GM12878 (cell line): ENCODE measurements around the gene TMEM88. TPM values are rescaled to one million over a fixed set of nuclear protein-coding genes. Genes with fewer than 3 reads are reported as not detected.

ENCODE experiments used
- ATAC-seq: fragments of 200-7000 bp; cut with Tn5 transposase; 3 replicates; pipeline ENCODE4 v1.9.1; 2020; ENCODE audit warnings: mild to moderate bottlenecking, moderate library complexity
- BruUV-seq: library from RNA; stranded (reverse); fragments of 400-500 nt; replicated peaks from 2 replicates; lab custom pipeline; 2021; lab: Mats Ljungman, UMichigan
- CTCF ChIA-PET: fragments of 300-600 bp; sonication (Branson Sonifier 250); formaldehyde crosslinking; extraction: SDS; loops from one replicate; lab custom pipeline; 2021; ENCODE audit warnings: inconsistent platforms; lab: Yijun Ruan, JAX
- POLR2A ChIA-PET: fragments of 350-600 bp; formaldehyde crosslinking; extraction: SDS; loops from one replicate; lab custom pipeline; 2021; ENCODE audit warnings: inconsistent platforms; lab: Charles Lee
- RAD21 ChIA-PET: fragments of 300-600 bp; sonication (Branson Sonifier 250); formaldehyde crosslinking; loops from one replicate; lab custom pipeline; 2023; ENCODE audit warnings: antibody characterized with exemption; ENCODE audit not compliant: unreplicated experiment; lab: Charles Lee
- SMC1A ChIA-PET: fragments of 300-600 bp; sonication (Branson Sonifier 250); formaldehyde crosslinking; loops from one replicate; lab custom pipeline; 2023; ENCODE audit not compliant: unreplicated experiment, uncharacterized antibody; lab: Charles Lee
- DNase-seq: peaks from one replicate; pipeline ENCODE4 v3.0.0-alpha.2; 2011; ENCODE audit warnings: low read depth, low spot score
- FAIRE-seq: peaks from 3 replicates; lab custom pipeline; 2011; peaks lifted over from hg19 to GRCh38; lab: Jason Lieb, UNC
- H2AFZ ChIP-seq: 2 replicates; pipeline ENCODE4 v1.6.0; 2011; ENCODE audit warnings: low read depth, low read length, control low read depth; ENCODE audit not compliant: control insufficient read depth
- H3K27ac ChIP-seq: 2 replicates; pipeline ENCODE4 v1.5.1; 2011; ENCODE audit warnings: control low read depth; ENCODE audit not compliant: control insufficient read depth, insufficient read depth
- H3K27me3 ChIP-seq, 2 experiments: replicated peaks in 1 of 2; 2 replicates each; pipeline versions ENCODE4 v1.6.0 to v1.6.1; 2011; ENCODE audit warnings: low read length in 1 of 2; ENCODE audit not compliant: control insufficient read depth in 2 of 2, insufficient read depth in 2 of 2
- H3K36me3 ChIP-seq, 2 experiments: 2 replicates each; pipeline ENCODE4 v1.5.1; 2011; ENCODE audit warnings: low read length in 1 of 2; ENCODE audit not compliant: control insufficient read depth in 2 of 2, insufficient read depth in 2 of 2
- H3K4me1 ChIP-seq: 2 replicates; pipeline ENCODE4 v1.6.1; 2011; ENCODE audit warnings: mild to moderate bottlenecking, low read length, moderate library complexity, mixed read lengths; ENCODE audit not compliant: control insufficient read depth, insufficient read depth
- H3K4me2 ChIP-seq: 2 replicates; pipeline ENCODE4 v1.6.0; 2011; ENCODE audit warnings: control low read depth; ENCODE audit not compliant: control insufficient read depth, insufficient read depth
- H3K4me3 ChIP-seq: fragments of 200-600 bp; sonication (generic); 2 replicates; pipeline ENCODE4 v1.5.1; 2016
- H3K79me2 ChIP-seq: 2 replicates; pipeline ENCODE4 v1.6.0; 2011; ENCODE audit warnings: low read length; ENCODE audit not compliant: control insufficient read depth, insufficient read depth
- H3K9ac ChIP-seq: 2 replicates; pipeline ENCODE4 v1.8.0; 2011; ENCODE audit warnings: low read length, control low read depth, mixed read lengths; ENCODE audit not compliant: control insufficient read depth, insufficient read depth
- H3K9me3 ChIP-seq: replicated peaks from 3 replicates; pipeline ENCODE4 v1.5.1; 2011; ENCODE audit warnings: mild to moderate bottlenecking, low read length; ENCODE audit not compliant: control insufficient read depth, insufficient read depth
- H4K20me1 ChIP-seq: 2 replicates; pipeline ENCODE4 v1.6.0; 2011; ENCODE audit not compliant: control insufficient read depth, insufficient read depth
- CREM ChIP-seq: IDR thresholded peaks from 2 replicates; pipeline ENCODE4 v1.6.1; 2014; ENCODE audit warnings: antibody characterized with exemption, low read depth
- NBN ChIP-seq: fragments of 450-650 bp; IDR thresholded peaks from 2 replicates; pipeline ENCODE4 v1.6.1; 2016
- NFYB ChIP-seq: IDR thresholded peaks from 2 replicates; pipeline ENCODE4 v1.6.1; 2011; ENCODE audit warnings: low read depth, mild to moderate bottlenecking, low read length, improper control_type of control experiment, moderate library complexity; ENCODE audit not compliant: insufficient read depth
- NRF1 ChIP-seq: conservative IDR thresholded peaks from 2 replicates; pipeline ENCODE4 v1.6.1; 2011; ENCODE audit warnings: mild to moderate bottlenecking, low read depth, low read length, improper control_type of control experiment
- RFX5 ChIP-seq: IDR thresholded peaks from 2 replicates; pipeline ENCODE4 v1.6.1; 2011; ENCODE audit warnings: low read depth, low read length, improper control_type of control experiment
- TBL1XR1 ChIP-seq: IDR thresholded peaks from 2 replicates; pipeline ENCODE4 v1.6.1; 2012; ENCODE audit warnings: low read depth, low read length, improper control_type of control experiment
- ZNF384 ChIP-seq: IDR thresholded peaks from 2 replicates; pipeline ENCODE4 v1.6.1; 2012; ENCODE audit warnings: low read depth, mild to moderate bottlenecking, low read length, improper control_type of control experiment, borderline replicate concordance
- WGBS: methylation state at CpG from one replicate; pipeline ENCODE4 v1.1.6; 2016; ENCODE audit warnings: low lambda C conversion rate; ENCODE audit not compliant: insufficient replicate concordance, insufficient coverage; ENCODE audit errors: missing lambda C conversion rate; 5-methylcytosine and 5-hydroxymethylcytosine counted together
- in situ Hi-C: fragments of 300-500 bp; cut with MboI; formaldehyde crosslinking; loops from 9 replicates; pipeline ENCODE4 v1.14.3; 2018; ENCODE audit warnings: mixed read lengths
- intact Hi-C: fragments of 100-400 bp; cut with micrococcal nuclease; formaldehyde crosslinking; loops from one replicate; pipeline ENCODE4 v1.14.2; 2022; ENCODE audit not compliant: unreplicated experiment
- polyA plus RNA-seq, 11 experiments: library from polyadenylated mRNA; depleted of rRNA in 4 of 11; unstranded in 6 of 11; stranded (reverse) in 5 of 11; fragments of >200 nt; fragmentation: Nextera tagmentation in 4 of 11; fragmentation: Illumina TruSeq in 1 of 11; extraction: Ambion mirVana in 4 of 11; extraction: Trizol in 1 of 11; gene quantifications; 1 replicate in 1 of 11; 2 replicates in 10 of 11; pipeline versions ENCODE4 v1.2.1 to v1.2.3, GENCODE V29; 2011 to 2016; ENCODE audit warnings: inconsistent platforms in 2 of 11, missing spikeins in 2 of 11, low read depth in 1 of 11
- total RNA-seq, 4 experiments: library from RNA; depleted of rRNA in 3 of 4; stranded (reverse); fragments of >200 nt in 3 of 4; fragmentation: Illumina TruSeq in 1 of 4; extraction: Trizol in 1 of 4; gene quantifications; 2 replicates each; pipeline versions ENCODE4 v1.2.1 to v1.2.3, GENCODE V29; 2013 to 2021
- TF ChIP-seq, protein P1 (sequence below): fragments of 450-650 bp; formaldehyde crosslinking; IDR thresholded peaks from 2 replicates; pipeline ENCODE4 v1.4.0; 2022; ENCODE audit warnings: mild to moderate bottlenecking, moderate library complexity

The TMEM88 gene
- total and polyA plus RNA-seq, 10 of the 15 experiments (the other 5 are each of a cell fraction or from before 2014, with no cell fraction given) = 0.21 to 2.2 (median 0.62) TPM; not detected in 5

- Histone ChIP-seq H3K36me3 (peaks cover 40 to 44% of the 10 kb centered on the region in 2 experiments), H3K4me1 (no peaks in the 10 kb centered on the region), H3K27me3 (no peaks in the 10 kb centered on the region), H4K20me1 (no peaks in the 10 kb centered on the region), H3K79me2 (no peaks in the 10 kb centered on the region), H3K9ac (no peak overlapping the region), H3K4me2 (no peak overlapping the region), H3K4me3 (no peak overlapping the region), H3K27ac (no peak overlapping the region), H2AFZ (no peak overlapping the region), H3K9me3 (no peaks in the 10 kb centered on the region)
- in situ Hi-C loops = no loop called here
- TF ChIP-seq TBL1XR1 (no peak), ZNF384 (no peak), NRF1 (no peak), NBN (no peak), CREM (no peak), NFYB (no peak), RFX5 (no peak)
- TF ChIP-seq, protein P1, sequence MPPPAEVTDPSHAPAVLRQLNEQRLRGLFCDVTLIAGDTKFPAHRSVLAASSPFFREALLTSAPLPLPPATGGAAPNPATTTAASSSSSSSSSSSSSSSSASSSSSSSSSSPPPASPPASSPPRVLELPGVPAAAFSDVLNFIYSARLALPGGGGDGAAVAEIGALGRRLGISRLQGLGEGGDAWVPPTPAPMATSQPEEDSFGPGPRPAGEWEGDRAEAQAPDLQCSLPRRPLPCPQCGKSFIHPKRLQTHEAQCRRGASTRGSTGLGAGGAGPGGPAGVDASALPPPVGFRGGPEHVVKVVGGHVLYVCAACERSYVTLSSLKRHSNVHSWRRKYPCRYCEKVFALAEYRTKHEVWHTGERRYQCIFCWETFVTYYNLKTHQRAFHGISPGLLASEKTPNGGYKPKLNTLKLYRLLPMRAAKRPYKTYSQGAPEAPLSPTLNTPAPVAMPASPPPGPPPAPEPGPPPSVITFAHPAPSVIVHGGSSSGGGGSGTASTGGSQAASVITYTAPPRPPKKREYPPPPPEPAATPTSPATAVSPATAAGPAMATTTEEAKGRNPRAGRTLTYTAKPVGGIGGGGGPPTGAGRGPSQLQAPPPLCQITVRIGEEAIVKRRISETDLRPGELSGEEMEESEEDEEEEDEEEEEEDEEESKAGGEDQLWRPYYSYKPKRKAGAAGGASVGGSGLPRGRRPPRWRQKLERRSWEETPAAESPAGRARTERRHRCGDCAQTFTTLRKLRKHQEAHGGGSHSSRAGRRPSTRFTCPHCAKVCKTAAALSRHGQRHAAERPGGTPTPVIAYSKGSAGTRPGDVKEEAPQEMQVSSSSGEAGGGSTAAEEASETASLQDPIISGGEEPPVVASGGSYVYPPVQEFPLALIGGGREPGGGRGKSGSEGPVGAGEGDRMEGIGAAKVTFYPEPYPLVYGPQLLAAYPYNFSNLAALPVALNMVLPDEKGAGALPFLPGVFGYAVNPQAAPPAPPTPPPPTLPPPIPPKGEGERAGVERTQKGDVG = no peak
- FAIRE-seq (no peak), ATAC-seq (no peak), DNase-seq (no peak)
- intact Hi-C loops = no loop called here
- ChIA-PET SMC1A (interaction anchor here (0.8 kb wide), 1 partner anchor 34 kb away, joined by 3 read pairs; no protein-coding TSS in a partner anchor), POLR2A (interaction anchor here (0.6 kb wide), 1 partner anchor 28 kb away, joined by 5 read pairs; no protein-coding TSS in a partner anchor), CTCF (interaction anchor here (3.3 kb wide), 1 partner anchor 40 kb away, joined by 19 read pairs; no protein-coding TSS in a partner anchor), RAD21 (no interaction called here)
- 76% methylated on average over 22 of the region's 22 CpGs for WGBS
- BruUV-seq = TSS peak; percentile 54
These were observed 48.6 kb downstream of the TMEM88 start for GRCh38 chr17:7903154-7904103.

Other genes with a start within 250 kb of the TMEM88 start
Only the 7 nearest of the 19 such genes appear.
- 1.2 and 9.8 TPM in 2 replicates for gene KDM6B, start 20.8 kb upstream of the TMEM88 start, total RNA-seq (2014; rRNA removed)
- gene KDM6B, start 20.8 kb upstream of the TMEM88 start, total RNA-seq (2014; rRNA removed; fragmentation: Illumina TruSeq; extraction: Trizol) = 1.7 and 6.3 TPM in 2 replicates
- 19.7 and 21.4 TPM in 2 replicates for gene KDM6B, start 20.8 kb upstream of the TMEM88 start, total RNA-seq (2021)
- 1.3 and 2.4 TPM in 2 replicates for gene KDM6B, start 20.8 kb upstream of the TMEM88 start, polyA plus RNA-seq (2011; rRNA removed)
- 0.92 and 2.1 TPM in 2 replicates for gene KDM6B, start 20.8 kb upstream of the TMEM88 start, polyA plus RNA-seq (2014; fragmentation: Illumina TruSeq; extraction: Trizol)
- gene KDM6B, start 20.8 kb upstream of the TMEM88 start, polyA plus RNA-seq (2014; fragmentation: Nextera tagmentation; extraction: Ambion mirVana) = under 1 TPM; 0.05 to 0.07 TPM
- gene KDM6B, start 20.8 kb upstream of the TMEM88 start, polyA plus RNA-seq (2014; rRNA removed) = 4.4 and 33.5 TPM in 2 replicates
- 1 to 10 TPM in 1 of 2 experiments, under 1 TPM in 1; 0.91 to 1.7 TPM for gene KDM6B, start 20.8 kb upstream of the TMEM88 start, polyA plus RNA-seq (2016; fragmentation: Nextera tagmentation; extraction: Ambion mirVana)
- 197 and 248 TPM in 2 replicates for gene NAA38, start 2.5 kb downstream of the TMEM88 start, total RNA-seq (2014; rRNA removed)
- gene NAA38, start 2.5 kb downstream of the TMEM88 start, total RNA-seq (2014; rRNA removed; fragmentation: Illumina TruSeq; extraction: Trizol) = 98.5 and 108 TPM in 2 replicates
- gene NAA38, start 2.5 kb downstream of the TMEM88 start, total RNA-seq (2021) = 112 and 116 TPM in 2 replicates
- gene NAA38, start 2.5 kb downstream of the TMEM88 start, polyA plus RNA-seq (2011; rRNA removed) = 28.4 and 82.1 TPM in 2 replicates
- gene NAA38, start 2.5 kb downstream of the TMEM88 start, polyA plus RNA-seq (2014; fragmentation: Illumina TruSeq; extraction: Trizol) = 2.7 and 31.5 TPM in 2 replicates
- gene NAA38, start 2.5 kb downstream of the TMEM88 start, polyA plus RNA-seq (2014; fragmentation: Nextera tagmentation; extraction: Ambion mirVana) = 100 to 1,000 TPM; 206 to 231 TPM
- 223 and 292 TPM in 2 replicates for gene NAA38, start 2.5 kb downstream of the TMEM88 start, polyA plus RNA-seq (2014; rRNA removed)
- gene NAA38, start 2.5 kb downstream of the TMEM88 start, polyA plus RNA-seq (2016; fragmentation: Nextera tagmentation; extraction: Ambion mirVana) = 100 to 1,000 TPM; 323 to 337 TPM
- gene CYB5D1, start 2.9 kb downstream of the TMEM88 start, total RNA-seq (2014; rRNA removed) = 6.8 and 8.4 TPM in 2 replicates
- 5.8 and 6.6 TPM in 2 replicates for gene CYB5D1, start 2.9 kb downstream of the TMEM88 start, total RNA-seq (2014; rRNA removed; fragmentation: Illumina TruSeq; extraction: Trizol)
- gene CYB5D1, start 2.9 kb downstream of the TMEM88 start, total RNA-seq (2021) = 7.7 and 7.9 TPM in 2 replicates
- gene CYB5D1, start 2.9 kb downstream of the TMEM88 start, polyA plus RNA-seq (2011; rRNA removed) = 6.1 and 7.3 TPM in 2 replicates
- 8.7 and 10.7 TPM in 2 replicates for gene CYB5D1, start 2.9 kb downstream of the TMEM88 start, polyA plus RNA-seq (2014; fragmentation: Illumina TruSeq; extraction: Trizol)
- 1 to 10 TPM; 1.6 TPM for gene CYB5D1, start 2.9 kb downstream of the TMEM88 start, polyA plus RNA-seq (2014; fragmentation: Nextera tagmentation; extraction: Ambion mirVana)
- gene CYB5D1, start 2.9 kb downstream of the TMEM88 start, polyA plus RNA-seq (2014; rRNA removed) = 6.9 and 8.1 TPM in 2 replicates
- 1 to 10 TPM; 4.3 to 5.0 TPM for gene CYB5D1, start 2.9 kb downstream of the TMEM88 start, polyA plus RNA-seq (2016; fragmentation: Nextera tagmentation; extraction: Ambion mirVana)
- 53.9 and 58.8 TPM in 2 replicates for gene CHD3, start 33.7 kb downstream of the TMEM88 start, total RNA-seq (2014; rRNA removed)
- 36.8 and 37.4 TPM in 2 replicates for gene CHD3, start 33.7 kb downstream of the TMEM88 start, total RNA-seq (2014; rRNA removed; fragmentation: Illumina TruSeq; extraction: Trizol)
- 77.5 and 86.8 TPM in 2 replicates for gene CHD3, start 33.7 kb downstream of the TMEM88 start, total RNA-seq (2021)
- 32.2 and 40.8 TPM in 2 replicates for gene CHD3, start 33.7 kb downstream of the TMEM88 start, polyA plus RNA-seq (2011; rRNA removed)
- 53.9 and 56.1 TPM in 2 replicates for gene CHD3, start 33.7 kb downstream of the TMEM88 start, polyA plus RNA-seq (2014; fragmentation: Illumina TruSeq; extraction: Trizol)
- gene CHD3, start 33.7 kb downstream of the TMEM88 start, polyA plus RNA-seq (2014; fragmentation: Nextera tagmentation; extraction: Ambion mirVana) = 1 to 10 TPM; 1.4 to 3.3 TPM
- 55.1 and 69.0 TPM in 2 replicates for gene CHD3, start 33.7 kb downstream of the TMEM88 start, polyA plus RNA-seq (2014; rRNA removed)
- 10 to 100 TPM; 13.2 to 14.4 TPM for gene CHD3, start 33.7 kb downstream of the TMEM88 start, polyA plus RNA-seq (2016; fragmentation: Nextera tagmentation; extraction: Ambion mirVana)
- 1.0 and 1.3 TPM in 2 replicates for gene RNF227, start 61.2 kb downstream of the TMEM88 start, total RNA-seq (2014; rRNA removed)
- 1.0 and 1.3 TPM in 2 replicates for gene RNF227, start 61.2 kb downstream of the TMEM88 start, total RNA-seq (2014; rRNA removed; fragmentation: Illumina TruSeq; extraction: Trizol)
- gene RNF227, start 61.2 kb downstream of the TMEM88 start, total RNA-seq (2021) = 0.90 and 1.6 TPM in 2 replicates
- 2.8 and 3.5 TPM in 2 replicates for gene RNF227, start 61.2 kb downstream of the TMEM88 start, polyA plus RNA-seq (2011; rRNA removed)
- gene RNF227, start 61.2 kb downstream of the TMEM88 start, polyA plus RNA-seq (2014; fragmentation: Illumina TruSeq; extraction: Trizol) = 1.1 and 1.5 TPM in 2 replicates
- under 1 TPM; 0.49 to 0.87 TPM for gene RNF227, start 61.2 kb downstream of the TMEM88 start, polyA plus RNA-seq (2014; fragmentation: Nextera tagmentation; extraction: Ambion mirVana)
- 1.7 and 5.0 TPM in 2 replicates for gene RNF227, start 61.2 kb downstream of the TMEM88 start, polyA plus RNA-seq (2014; rRNA removed)
- gene RNF227, start 61.2 kb downstream of the TMEM88 start, polyA plus RNA-seq (2016; fragmentation: Nextera tagmentation; extraction: Ambion mirVana) = 1 to 10 TPM; 1.2 to 2.4 TPM
- 1.9 and 2.3 TPM in 2 replicates for gene KCNAB3, start 74.8 kb downstream of the TMEM88 start, total RNA-seq (2014; rRNA removed)
- gene KCNAB3, start 74.8 kb downstream of the TMEM88 start, total RNA-seq (2014; rRNA removed; fragmentation: Illumina TruSeq; extraction: Trizol) = 1.2 and 1.6 TPM in 2 replicates
- 3.9 and 7.0 TPM in 2 replicates for gene KCNAB3, start 74.8 kb downstream of the TMEM88 start, total RNA-seq (2021)
- gene KCNAB3, start 74.8 kb downstream of the TMEM88 start, polyA plus RNA-seq (2011; rRNA removed) = 1.6 and 1.9 TPM in 2 replicates
- 2.0 and 2.6 TPM in 2 replicates for gene KCNAB3, start 74.8 kb downstream of the TMEM88 start, polyA plus RNA-seq (2014; fragmentation: Illumina TruSeq; extraction: Trizol)
- under 1 TPM; 0.22 to 0.42 TPM for gene KCNAB3, start 74.8 kb downstream of the TMEM88 start, polyA plus RNA-seq (2014; fragmentation: Nextera tagmentation; extraction: Ambion mirVana)
- gene KCNAB3, start 74.8 kb downstream of the TMEM88 start, polyA plus RNA-seq (2014; rRNA removed) = 6.3 and 7.9 TPM in 2 replicates
- 1 to 10 TPM; 1.5 to 1.7 TPM for gene KCNAB3, start 74.8 kb downstream of the TMEM88 start, polyA plus RNA-seq (2016; fragmentation: Nextera tagmentation; extraction: Ambion mirVana)
- 42.3 and 46.4 TPM in 2 replicates for gene TRAPPC1, start 76.9 kb downstream of the TMEM88 start, total RNA-seq (2014; rRNA removed)
- gene TRAPPC1, start 76.9 kb downstream of the TMEM88 start, total RNA-seq (2014; rRNA removed; fragmentation: Illumina TruSeq; extraction: Trizol) = 28.7 and 31.3 TPM in 2 replicates
- 173 and 193 TPM in 2 replicates for gene TRAPPC1, start 76.9 kb downstream of the TMEM88 start, total RNA-seq (2021)
- gene TRAPPC1, start 76.9 kb downstream of the TMEM88 start, polyA plus RNA-seq (2011; rRNA removed) = 78.6 and 93.1 TPM in 2 replicates
- 197 and 224 TPM in 2 replicates for gene TRAPPC1, start 76.9 kb downstream of the TMEM88 start, polyA plus RNA-seq (2014; fragmentation: Illumina TruSeq; extraction: Trizol)
- 100 to 1,000 TPM in 1 of 2 experiments, 10 to 100 TPM in 1; 95.5 to 113 TPM for gene TRAPPC1, start 76.9 kb downstream of the TMEM88 start, polyA plus RNA-seq (2014; fragmentation: Nextera tagmentation; extraction: Ambion mirVana)
- 156 and 166 TPM in 2 replicates for gene TRAPPC1, start 76.9 kb downstream of the TMEM88 start, polyA plus RNA-seq (2014; rRNA removed)
- 100 to 1,000 TPM; 298 to 306 TPM for gene TRAPPC1, start 76.9 kb downstream of the TMEM88 start, polyA plus RNA-seq (2016; fragmentation: Nextera tagmentation; extraction: Ambion mirVana)